SU-DHL-6 (cell line): ENCODE data around the gene CCNDBP1.
A peak's percentile ranks its signal among the peaks of the same experiment; 100 is the strongest.

Experiments
- H2AFZ ChIP-seq: fragments of 200-600 bp; sonication (generic); 2 replicates; pipeline ENCODE4 v1.6.1; 2014; ENCODE audit warnings: low read depth, mild to moderate bottlenecking, moderate library complexity, mixed read lengths, antibody characterized with exemption, low read length; ENCODE audit not compliant: severe bottlenecking
- H3F3A ChIP-seq: fragments of 200-600 bp; shearing (Covaris generic); 2 replicates; pipeline ENCODE4 v1.6.0; 2016; ENCODE audit warnings: antibody characterized with exemption, mild to moderate bottlenecking; ENCODE audit not compliant: insufficient read depth
- H3K27ac ChIP-seq: fragments of 200-600 bp; sonication (generic); 2 replicates; pipeline ENCODE4 v1.5.1; 2016; ENCODE audit warnings: low read depth, mild to moderate bottlenecking, low read length, moderate library complexity, mixed read lengths
- H3K27me3 ChIP-seq: fragments of 200-600 bp; sonication (generic), shearing (Covaris generic); 2 replicates; pipeline ENCODE4 v1.6.0; 2014; ENCODE audit warnings: mild to moderate bottlenecking, low read length
- H3K36me3 ChIP-seq: fragments of 200-600 bp; sonication (generic); 2 replicates; pipeline ENCODE4 v1.6.1; 2014; ENCODE audit warnings: mild to moderate bottlenecking, low read length, mixed read lengths
- H3K4me2 ChIP-seq: fragments of 300-600, 200-600 bp; shearing (Covaris generic), sonication (generic); 2 replicates; pipeline ENCODE4 v1.6.0; 2014; ENCODE audit warnings: low read length, low read depth, mild to moderate bottlenecking; ENCODE audit not compliant: poor library complexity, severe bottlenecking
- H3K4me3 ChIP-seq: fragments of 200-600 bp; sonication (generic); 2 replicates; pipeline ENCODE4 v1.5.1; 2014; ENCODE audit warnings: antibody characterized with exemption, low read length, mild to moderate bottlenecking, mixed read lengths; ENCODE audit not compliant: insufficient read depth, poor library complexity, severe bottlenecking
- H3K79me2 ChIP-seq: fragments of 200-600 bp; sonication (generic); 2 replicates; pipeline ENCODE4 v1.6.1; 2014; ENCODE audit warnings: mild to moderate bottlenecking, low read length, moderate library complexity; ENCODE audit not compliant: insufficient read depth
- H3K9ac ChIP-seq: fragments of 200-600 bp; sonication (generic); 2 replicates; pipeline ENCODE4 v1.7.0; 2014; ENCODE audit warnings: mild to moderate bottlenecking, low read length
- H3K9me2 ChIP-seq: fragments of 200-600 bp; sonication (generic); replicated peaks from 2 replicates; pipeline ENCODE4 v1.6.1; 2014; ENCODE audit warnings: low read length; ENCODE audit not compliant: insufficient read depth
- H3K9me3 ChIP-seq: fragments of 200-600 bp; sonication (generic); 2 replicates; pipeline ENCODE4 v1.6.1; 2014; ENCODE audit warnings: low read length, mixed read lengths; ENCODE audit not compliant: insufficient read depth
- H4K20me1 ChIP-seq: fragments of 200-600 bp; sonication (generic); 2 replicates; pipeline ENCODE4 v1.6.1; 2014; ENCODE audit warnings: low read depth, mild to moderate bottlenecking, antibody characterized with exemption, low read length, moderate library complexity, mixed read lengths
- CTCF ChIP-seq: fragments of 200-600 bp; sonication (generic); IDR thresholded peaks from one replicate; pipeline ENCODE4 v1.5.1; 2017; ENCODE audit warnings: antibody characterized with exemption, mild to moderate bottlenecking, low read length, moderate library complexity; ENCODE audit not compliant: insufficient read depth, poor library complexity, severe bottlenecking
- EZH2phosphoT487 ChIP-seq: fragments of 200-600 bp; sonication (generic), shearing (Covaris generic); conservative IDR thresholded peaks from 2 replicates; pipeline ENCODE4 v1.6.1; 2018; ENCODE audit warnings: mild to moderate bottlenecking, antibody characterized with exemption, low read length, moderate library complexity, mixed read lengths

CCNDBP1 gene

GRCh38 chr15:43185157-43186002 is at the start of gene CCNDBP1:
Gene CCNDBP1, plus strand, starts transcription at chr15:43185403. Its CDS starts 96 bp downstream, at chr15:43185499.
- peak within 1 kb of the TSS; percentile 68 for H3K27ac ChIP-seq

GRCh38 chr15:43143203-43143941 is 41.8 kb upstream of the CCNDBP1 start:
- H4K20me1 ChIP-seq: no peaks in the 10 kb centered on the region
- H3K27me3 ChIP-seq: no peaks in the 10 kb centered on the region
- no peak overlapping the region for H3K27ac ChIP-seq
- no peaks in the 10 kb centered on the region for H3K9me3 ChIP-seq
- no peak overlapping the region for H3K9ac ChIP-seq
- no peaks in the 10 kb centered on the region for H3K9me2 ChIP-seq
- no peak overlapping the region for H3K4me3 ChIP-seq
- H3K4me2 ChIP-seq: no peak overlapping the region
- H3F3A ChIP-seq: peaks cover 4% of the 10 kb centered on the region; the same call in 1 of the 2 replicates
- TF ChIP-seq CTCF (no peak), EZH2phosphoT487 (no peak)
- no peak overlapping the region for H2AFZ ChIP-seq
- peaks cover 14% of the 10 kb centered on the region; the same call in 1 of the 2 replicates for H3K36me3 ChIP-seq
- H3K79me2 ChIP-seq: no peaks in the 10 kb centered on the region

More at GRCh38 chr15:43185157-43186002, at the start of gene CCNDBP1:
- Histone ChIP-seq H2AFZ (peak within 1 kb of the TSS; percentile 78), H3K9ac (peak within 1 kb of the TSS; percentile 66), H3K9me3 (no peaks in the 10 kb centered on the region), H3K4me3 (peak within 1 kb of the TSS; percentile 75), H3K27me3 (no peaks in the 10 kb centered on the region), H3K79me2 (peaks cover 14% of the 10 kb centered on the region), H3K4me2 (peak within 1 kb of the TSS; percentile 98), H3K9me2 (no peaks in the 10 kb centered on the region), H3K36me3 (no peaks in the 10 kb centered on the region; the same call in 1 of the 2 replicates), H4K20me1 (no peaks in the 10 kb centered on the region), H3F3A (peaks cover 30% of the 10 kb centered on the region)
- TF ChIP-seq CTCF (no peak), EZH2phosphoT487 (no peak)

- no peaks in the 10 kb centered on the region for H3K9me2 ChIP-seq
- H3K4me2 ChIP-seq: no peak overlapping the region
- H3K36me3 ChIP-seq: peaks cover 20% of the 10 kb centered on the region; the same call in 1 of the 2 replicates
- H3K9ac ChIP-seq: no peak overlapping the region
- no peak overlapping the region for H2AFZ ChIP-seq
- TF ChIP-seq CTCF (no peak), EZH2phosphoT487 (no peak)
- H3F3A ChIP-seq: peaks cover 4% of the 10 kb centered on the region; the same call in 1 of the 2 replicates
- no peaks in the 10 kb centered on the region for H3K9me3 ChIP-seq
- H3K79me2 ChIP-seq: no peaks in the 10 kb centered on the region
- H3K27ac ChIP-seq: no peak overlapping the region; the same call in 1 of the 2 replicates
- H3K4me3 ChIP-seq: no peak overlapping the region
- no peaks in the 10 kb centered on the region for H3K27me3 ChIP-seq
- H4K20me1 ChIP-seq: no peaks in the 10 kb centered on the region
Observed at GRCh38 chr15:43144512-43144911, 40.7 kb upstream of the CCNDBP1 start.
